RWPE1 (cell line): ENCODE results near the gene MRPS27.

ENCODE experiments used
- CTCF ChIA-PET: fragments of 350-600 bp; sonication (Branson Sonifier 250); formaldehyde crosslinking; extraction: SDS; loops from one replicate; lab custom pipeline; 2021; lab: Yijun Ruan, JAX
- POLR2A ChIA-PET: fragments of 400-600 bp; formaldehyde crosslinking; extraction: SDS; loops from one replicate; lab custom pipeline; 2020; ENCODE audit warnings: antibody characterized with exemption; ENCODE audit not compliant: low non-redundant PET; lab: Yijun Ruan, JAX
- DNase-seq: peaks from one replicate; pipeline ENCODE4 v3.0.0; 2012; ENCODE audit warnings: low spot score
- H3K27ac ChIP-seq: fragments of 450-650 bp; 2 replicates; pipeline ENCODE4 v1.5.1; 2017
- CTCF ChIP-seq: fragments of 450-650 bp; conservative IDR thresholded peaks from 2 replicates; pipeline ENCODE4 v1.5.1; 2017; ENCODE audit warnings: low read depth, mild to moderate bottlenecking

Gene MRPS27

GRCh38 chr5:72290356-72291133 is 29.5 kb downstream of the MRPS27 start:
- ChIA-PET CTCF (no interaction called here), POLR2A (no interaction called here)
- TF ChIP-seq CTCF = no peak
- H3K27ac ChIP-seq = no peak overlapping the region
- DNase-seq = no peak

- no peak overlapping the region for H3K27ac ChIP-seq
- POLR2A ChIA-PET = no interaction called here
- CTCF ChIA-PET = interaction anchor here (0.7 to 0.9 kb wide), 2 partner anchors 15 to 39 kb away, joined by 3 read pairs; no protein-coding TSS in a partner anchor
- TF ChIP-seq CTCF = no peak
- no peak for DNase-seq
Measured at GRCh38 chr5:72288924-72289323, 31.1 kb downstream of the MRPS27 start.

DNA sequence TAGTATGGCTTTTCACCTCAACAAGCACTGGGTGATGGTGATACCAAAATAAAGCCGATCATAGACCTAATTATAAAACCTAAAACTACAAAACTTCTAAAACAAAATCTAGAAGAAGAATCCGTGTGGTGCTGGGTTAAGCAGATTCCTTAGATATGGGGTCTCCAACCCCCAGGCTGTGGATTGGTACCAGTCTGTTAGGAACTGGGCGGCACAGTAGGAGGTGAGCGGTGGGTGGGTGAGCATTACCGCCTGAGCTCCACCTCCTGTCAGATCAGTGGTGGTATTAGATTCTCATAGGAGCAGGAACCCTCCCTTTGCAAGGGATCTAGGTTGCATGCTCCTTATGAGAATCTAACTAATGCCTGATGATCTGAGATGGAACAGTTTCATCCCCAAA is 33.2 kb downstream of the MRPS27 start:
- ChIA-PET CTCF (interaction anchor here (0.6 to 0.7 kb wide), 2 partner anchors 29 to 186 kb away, joined by 4 to 7 read pairs; no protein-coding TSS in a partner anchor), POLR2A (no interaction called here)
- no peak for TF ChIP-seq CTCF
- no peak overlapping the region for H3K27ac ChIP-seq
- DNase-seq = no peak

GRCh38 chr5:72285424-72285821 is 34.6 kb downstream of the MRPS27 start:
- H3K27ac ChIP-seq = no peak overlapping the region
- TF ChIP-seq CTCF = no peak
- ChIA-PET CTCF (interaction anchor here (0.5 to 1.4 kb wide), 3 partner anchors 16 to 747 kb away, joined by 3 read pairs; no protein-coding TSS in a partner anchor), POLR2A (no interaction called here)
- no peak for DNase-seq

DNA sequence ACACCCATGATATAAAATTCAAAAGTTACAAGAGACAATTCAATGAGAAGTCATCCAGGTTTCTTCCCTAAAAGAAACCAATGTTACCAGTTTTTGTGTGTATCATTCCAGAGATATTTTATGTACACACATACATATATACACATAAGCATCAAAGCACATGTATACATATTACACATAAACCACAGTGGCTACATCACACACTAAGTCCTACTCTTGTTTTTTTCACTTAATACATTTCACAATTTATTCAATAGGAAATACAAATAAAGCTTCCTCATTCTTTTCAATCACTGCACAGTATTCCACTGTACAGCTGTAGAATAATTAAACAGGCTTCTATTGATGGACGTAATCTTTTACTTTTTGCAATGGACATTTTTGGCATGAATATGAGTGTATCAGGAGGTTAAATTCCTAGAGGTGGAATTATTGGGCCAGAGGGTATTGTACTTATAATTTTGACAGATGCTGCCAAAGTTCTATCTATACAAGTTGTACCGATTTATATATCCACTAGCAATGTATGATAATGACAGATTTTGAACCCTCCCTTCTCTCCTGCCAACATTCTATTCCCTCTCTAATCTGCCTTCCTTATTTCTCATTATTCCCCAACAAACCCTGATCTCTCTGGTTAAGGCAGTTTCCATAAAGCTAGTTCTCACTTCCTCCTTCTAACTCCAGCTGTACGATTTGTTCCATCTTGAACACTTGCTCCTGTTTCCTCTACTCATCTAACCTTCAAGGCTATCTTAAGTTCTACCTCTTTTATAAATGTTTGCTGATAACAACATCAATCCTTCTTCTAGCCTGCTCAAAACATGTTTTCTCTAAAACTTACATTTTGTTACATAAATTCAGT is 35.2 kb downstream of the MRPS27 start:
- ChIA-PET CTCF (interaction anchor here (0.5 to 1.4 kb wide), 4 partner anchors 15 to 1436 kb away, joined by 3 to 4 read pairs (median 3); no protein-coding TSS in a partner anchor), POLR2A (no interaction called here)
- no peak for TF ChIP-seq CTCF
- DNase-seq = no peak
- H3K27ac ChIP-seq = no peak overlapping the region

GRCh38 chr5:72283358-72283757 is 36.7 kb downstream of the MRPS27 start:
- no peak for DNase-seq
- no peak overlapping the region for H3K27ac ChIP-seq
- POLR2A ChIA-PET = interaction anchor here (0.6 kb wide), 1 partner anchor 138 kb away, joined by 5 read pairs; no protein-coding TSS in a partner anchor
- CTCF ChIA-PET = no interaction called here
- no peak for TF ChIP-seq CTCF
